SIG-M5 treated with dmso at 0.1 percent for 504 hours (cell line): ENCODE results near the gene PWWP2B.
"Not testable (repeated sequence)": the region's sequence is repeated elsewhere in the genome, so short reads cannot be mapped to it uniquely, and the experiment has no call there.

Experiments
- DNase-seq: peaks from one replicate; lab custom pipeline; 2025; ENCODE audit not compliant: unreplicated experiment; lab: John Stamatoyannopoulos, UW

Gene PWWP2B

GRCh38 chr10:132430231-132430743 is 33.3 kb downstream of the PWWP2B start:
- no peak for DNase-seq

GRCh38 chr10:132430861-132431271 is 33.9 kb downstream of the PWWP2B start:
- DNase-seq: no peak

- no peak for DNase-seq
Measured at GRCh38 chr10:132431537-132432175, 34.7 kb downstream of the PWWP2B start.

GRCh38 chr10:132432176-132432540 is 35.2 kb downstream of the PWWP2B start:
- no peak for DNase-seq

DNA sequence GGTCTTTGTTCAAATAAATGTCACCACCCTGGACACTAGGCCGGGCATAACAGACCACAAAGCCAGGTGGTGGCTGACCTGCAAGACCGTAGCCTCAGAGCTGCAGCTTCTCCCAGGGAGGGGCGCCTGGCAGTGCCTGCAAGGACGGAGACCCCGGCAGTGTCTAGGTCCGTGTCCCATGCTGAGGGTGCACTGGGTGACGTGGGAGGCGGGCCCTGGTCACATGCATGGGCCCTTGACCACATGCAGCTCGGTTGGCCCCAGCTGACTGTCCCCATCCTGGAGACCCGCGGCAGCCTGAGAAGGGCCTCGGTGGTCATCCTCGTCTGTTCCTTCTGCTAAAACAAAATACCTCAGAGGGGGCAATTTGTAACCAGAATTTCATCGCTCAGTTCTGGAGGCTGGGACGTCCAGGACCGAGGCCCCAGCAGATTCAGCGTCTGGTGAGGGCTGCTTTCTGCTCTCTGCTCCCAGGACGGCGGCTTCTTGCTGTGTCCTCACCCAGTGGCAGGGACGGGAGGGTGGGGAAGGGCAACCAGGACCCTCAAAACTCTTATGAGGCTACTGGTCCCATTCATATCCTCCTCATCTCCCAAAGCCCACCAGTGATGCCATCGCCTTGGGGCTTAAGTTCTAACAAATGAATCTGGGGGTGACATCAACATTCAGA is 36.8 kb downstream of the PWWP2B start:
- DNase-seq: no peak

- peak; percentile 37 for DNase-seq
Measured at GRCh38 chr10:132434405-132435005, 37.5 kb downstream of the PWWP2B start.

- not testable (repeated sequence) for DNase-seq
Measured at GRCh38 chr10:132435320-132435719, 38.3 kb downstream of the PWWP2B start.

- not testable (repeated sequence) for DNase-seq
Measured at GRCh38 chr10:132436096-132436495, 39.1 kb downstream of the PWWP2B start.

- no peak for DNase-seq
Measured at GRCh38 chr10:132436861-132437410, 39.9 kb downstream of the PWWP2B start.

GRCh38 chr10:132437541-132437950 is 40.5 kb downstream of the PWWP2B start:
- DNase-seq: no peak

GRCh38 chr10:132438091-132439024 is 41.4 kb downstream of the PWWP2B start:
- DNase-seq: no peak

- no peak for DNase-seq
Measured at GRCh38 chr10:132439025-132439388, 42.0 kb downstream of the PWWP2B start.

GRCh38 chr10:132439424-132440163 is 42.6 kb downstream of the PWWP2B start:
- DNase-seq: no peak

GRCh38 chr10:132440791-132441565 is 44.0 kb downstream of the PWWP2B start:
- no peak for DNase-seq

- no peak for DNase-seq
Measured at GRCh38 chr10:132441818-132442524, 45.0 kb downstream of the PWWP2B start.

DNA sequence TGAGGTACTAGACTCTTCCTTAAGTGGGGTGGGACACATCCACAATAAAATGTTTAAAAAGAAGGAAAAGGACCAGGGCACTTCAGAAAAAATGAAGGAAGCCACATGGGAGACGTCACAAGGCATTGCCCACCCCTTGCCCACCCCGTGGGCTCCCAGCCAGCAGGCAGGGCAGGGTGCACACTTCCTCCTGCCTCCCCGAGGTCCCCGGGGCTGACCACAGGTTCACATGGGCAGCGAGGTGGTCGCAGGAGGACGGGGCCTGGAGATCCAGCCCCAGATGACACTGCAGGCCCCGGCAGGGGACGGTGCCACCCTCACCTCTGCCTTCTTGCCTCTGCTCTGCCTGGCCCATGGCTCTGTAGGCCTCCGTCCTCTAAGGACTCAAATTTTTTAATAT is 45.6 kb downstream of the PWWP2B start:
- no peak for DNase-seq

DNA sequence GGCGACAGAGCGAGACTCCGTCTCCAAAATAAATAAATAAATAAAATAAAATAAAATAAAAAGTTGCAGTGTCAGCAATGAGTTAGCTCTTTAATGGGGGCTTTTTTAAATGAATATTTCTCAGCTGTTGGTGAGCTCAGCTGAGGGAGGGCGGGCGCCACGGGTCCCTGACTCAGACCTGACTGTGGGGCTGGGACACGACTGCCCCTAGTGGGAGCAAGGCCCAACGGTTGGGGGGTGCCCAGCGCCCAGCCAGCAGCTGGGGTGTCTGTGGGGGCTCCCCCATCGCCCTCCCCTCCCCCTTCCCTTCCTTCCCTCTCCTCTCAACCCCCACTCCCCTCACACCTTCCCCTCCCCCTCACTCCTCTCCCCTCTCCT is 46.6 kb downstream of the PWWP2B start:
- DNase-seq: peak; percentile 69

DNA sequence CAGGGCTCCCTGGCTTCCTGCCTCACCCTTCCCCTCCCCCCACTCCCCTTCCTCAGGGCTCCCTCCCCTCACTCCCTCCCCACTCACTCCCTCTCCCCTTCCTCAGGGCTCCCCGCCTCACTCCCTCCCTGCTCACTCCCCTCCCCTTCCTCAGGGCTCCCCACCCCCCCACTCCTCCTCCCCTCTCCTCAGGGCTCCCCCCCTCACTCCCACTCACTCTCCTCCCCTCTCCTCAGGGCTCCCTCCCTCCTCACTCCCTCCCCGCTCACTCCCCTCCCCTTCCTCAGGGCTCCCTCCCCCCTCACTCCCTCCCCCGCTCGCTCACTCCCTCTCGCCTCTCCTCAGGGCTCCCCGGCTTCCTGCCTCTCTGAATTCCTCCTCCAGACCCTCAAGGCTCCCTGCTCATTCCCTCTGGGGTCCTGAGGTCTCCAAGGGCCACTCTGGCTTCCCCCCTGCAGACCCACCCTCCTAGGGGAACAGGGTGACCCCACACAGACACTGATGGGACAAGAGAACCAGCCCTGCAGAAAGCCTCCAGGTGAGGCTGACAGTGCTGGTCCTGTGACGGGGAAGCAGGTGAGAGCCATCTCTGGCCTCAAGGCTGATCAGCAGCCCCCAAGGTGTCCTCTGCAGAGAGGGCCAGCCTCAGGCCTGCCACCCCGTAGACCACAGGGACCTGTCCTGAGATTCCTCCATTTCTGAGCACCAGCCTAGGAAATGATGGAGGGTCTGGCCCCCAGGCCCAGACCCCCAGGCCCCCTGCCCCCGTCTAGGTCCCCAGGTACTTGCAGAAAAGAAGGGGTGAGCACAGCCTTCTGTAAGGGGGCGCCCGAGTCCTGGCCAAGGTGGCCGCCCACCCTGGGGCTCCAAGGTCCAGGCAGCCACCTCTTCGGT is 47.2 kb downstream of the PWWP2B start:
- DNase-seq: peak; percentile 70
